ENCODE data around the gene SEMA3F. TPM values are rescaled to one million over a fixed set of nuclear protein-coding genes. Genes with fewer than 3 reads are reported as not detected.
A peak's percentile ranks its signal among the peaks of the same experiment; 100 is the strongest.
"Not testable (repeated sequence)": the region's sequence is repeated elsewhere in the genome, so short reads cannot be mapped to it uniquely, and the experiment has no call there.

Gene SEMA3F
- total RNA-seq, 1 donor from 2014 or later: 33.5 TPM

DNA sequence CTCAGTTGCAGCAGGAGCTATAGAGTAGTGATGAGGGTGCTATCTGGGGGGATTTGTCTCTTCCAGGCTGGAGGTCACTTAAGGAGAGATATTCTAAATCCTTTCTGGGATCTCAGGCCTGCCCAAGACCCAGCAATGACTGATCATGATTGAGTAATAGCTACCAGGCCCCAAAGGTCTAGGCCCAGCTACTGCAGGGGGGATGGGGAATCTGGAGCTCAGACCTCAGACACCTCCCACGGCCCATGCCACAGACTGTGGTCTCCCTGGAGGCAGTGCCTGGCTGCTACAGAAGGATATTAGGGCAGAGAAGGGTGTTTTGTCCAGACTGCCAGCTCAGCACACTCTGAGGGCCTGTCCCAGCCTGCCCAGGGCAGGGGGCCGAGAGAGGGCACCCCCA is 56.8 kb downstream of the SEMA3F start:
- peak; percentile 84 for DNase-seq (ENCODE audit: low read depth)

DNA sequence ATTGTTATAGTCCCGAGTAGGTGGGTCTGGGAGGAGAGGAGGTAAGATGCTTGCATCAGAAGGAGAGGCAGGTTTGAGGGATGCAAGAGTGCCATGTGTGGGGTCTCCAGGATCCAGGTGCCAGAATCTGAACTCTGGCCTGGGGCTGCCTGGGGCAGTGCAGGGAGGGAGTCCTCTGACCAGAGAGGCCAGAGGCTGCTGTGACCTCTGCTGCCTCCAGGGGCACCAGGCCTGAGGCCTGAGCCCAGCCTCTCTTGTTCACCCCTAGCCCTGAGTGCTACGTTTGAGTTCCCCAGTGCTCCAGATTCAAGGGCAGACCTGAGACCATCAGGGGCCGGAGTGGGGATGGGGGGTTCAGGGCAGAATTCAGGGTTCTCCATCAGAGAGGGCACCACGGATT is 57.4 kb downstream of the SEMA3F start:
- no peak for DNase-seq (ENCODE audit: low read depth)

DNA sequence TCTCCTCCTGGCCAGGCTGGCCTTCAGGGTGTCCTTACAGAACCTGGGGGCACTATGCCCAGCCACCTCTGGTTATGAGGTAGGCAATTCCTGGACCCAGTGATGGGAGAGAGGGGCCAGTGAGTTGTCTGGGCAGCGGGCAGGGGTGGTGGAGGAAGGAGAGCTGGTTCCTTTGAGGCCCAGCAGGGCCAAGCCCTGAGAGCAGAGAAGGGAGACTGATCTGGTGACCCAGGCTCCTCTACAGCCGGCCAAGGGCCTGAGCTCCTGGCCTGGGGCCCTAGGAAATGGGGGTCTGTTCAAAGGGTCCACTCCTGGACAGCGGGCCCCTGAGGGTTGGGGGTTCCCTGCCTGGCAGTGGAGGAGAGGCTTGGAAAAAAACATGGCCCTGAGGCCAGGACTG is 57.8 kb downstream of the SEMA3F start:
- DNase-seq (ENCODE audit: low read depth): no peak

DNA sequence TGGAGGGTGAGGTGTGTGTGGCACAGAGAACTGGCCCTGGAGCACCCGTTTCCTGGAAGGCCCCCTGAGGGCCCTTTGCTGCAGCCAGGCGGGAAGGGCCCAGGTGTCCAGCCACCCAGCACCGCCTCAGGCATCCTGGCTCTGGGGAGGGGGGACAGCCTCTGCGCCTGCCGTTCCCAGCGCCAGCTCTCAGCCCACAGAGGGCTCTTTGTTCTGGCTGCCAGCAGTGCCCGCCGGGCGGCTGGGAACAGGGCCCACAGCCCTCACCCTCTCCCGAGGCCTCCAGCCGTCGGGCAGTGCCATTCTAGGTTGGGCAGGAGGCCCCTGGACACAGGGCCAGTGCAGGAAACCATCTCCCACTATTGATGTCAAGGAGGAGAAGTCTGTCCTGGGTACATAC is 58.2 kb downstream of the SEMA3F start:
- DNase-seq (ENCODE audit: low read depth): no peak

DNA sequence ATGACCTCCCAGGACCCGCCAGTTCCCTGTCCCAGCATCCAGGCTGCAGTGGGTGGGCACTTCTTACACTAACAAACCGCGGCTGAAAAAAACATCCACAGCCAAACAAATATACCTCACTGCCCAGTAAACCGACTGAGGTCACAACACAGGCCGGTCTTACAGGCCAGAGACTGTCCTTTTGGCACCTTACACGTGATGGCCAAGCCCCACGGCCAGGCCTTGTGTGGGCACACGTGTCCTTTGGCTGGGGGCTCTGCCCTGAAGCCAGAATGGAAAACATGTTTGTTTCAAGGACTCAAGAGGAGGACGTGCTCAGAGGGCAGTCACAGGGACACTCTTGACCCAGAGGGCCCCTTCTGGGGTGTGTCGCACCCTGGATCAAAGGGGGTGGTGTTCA is 59.7 kb downstream of the SEMA3F start:
- no peak for DNase-seq (ENCODE audit: low read depth)

DNA sequence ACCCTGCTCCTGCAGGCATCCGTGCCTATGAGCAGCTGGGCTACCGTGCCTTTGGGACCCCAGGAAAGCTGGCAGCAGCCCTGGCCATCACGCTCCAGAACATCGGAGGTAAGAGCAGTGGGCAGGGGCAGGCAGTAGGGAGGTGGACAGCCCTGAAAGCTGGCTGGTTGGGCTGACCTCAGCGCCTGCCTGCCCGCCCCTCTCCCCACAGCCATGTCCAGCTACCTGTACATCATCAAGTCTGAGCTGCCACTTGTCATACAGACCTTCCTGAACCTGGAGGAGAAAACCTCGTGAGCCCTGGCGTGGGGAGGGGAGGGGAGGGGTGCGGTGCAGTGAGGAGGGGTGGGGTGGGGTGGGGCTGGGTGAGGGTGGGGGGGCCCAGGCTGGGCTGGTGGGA is 60.4 kb downstream of the SEMA3F start:
- DNase-seq (ENCODE audit: low read depth): no peak

DNA sequence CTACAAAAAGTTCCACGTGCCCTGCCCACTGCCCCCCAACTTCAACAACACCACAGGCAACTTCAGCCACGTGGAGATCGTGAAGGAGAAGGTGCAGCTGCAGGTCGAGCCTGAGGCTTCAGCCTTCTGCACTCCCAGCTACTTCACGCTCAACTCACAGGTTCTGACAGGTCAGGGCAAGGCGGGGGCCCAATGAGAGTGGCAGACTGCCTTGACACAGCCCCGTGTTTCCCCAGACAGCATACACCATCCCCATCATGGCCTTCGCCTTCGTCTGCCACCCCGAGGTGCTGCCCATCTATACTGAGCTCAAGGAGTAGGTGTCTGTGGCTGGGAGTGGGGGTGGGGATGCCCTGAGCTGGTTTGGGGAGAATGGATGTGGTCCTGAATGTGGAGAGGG is 62.6 kb downstream of the SEMA3F start:
- no peak for DNase-seq (ENCODE audit: low read depth)

DNA sequence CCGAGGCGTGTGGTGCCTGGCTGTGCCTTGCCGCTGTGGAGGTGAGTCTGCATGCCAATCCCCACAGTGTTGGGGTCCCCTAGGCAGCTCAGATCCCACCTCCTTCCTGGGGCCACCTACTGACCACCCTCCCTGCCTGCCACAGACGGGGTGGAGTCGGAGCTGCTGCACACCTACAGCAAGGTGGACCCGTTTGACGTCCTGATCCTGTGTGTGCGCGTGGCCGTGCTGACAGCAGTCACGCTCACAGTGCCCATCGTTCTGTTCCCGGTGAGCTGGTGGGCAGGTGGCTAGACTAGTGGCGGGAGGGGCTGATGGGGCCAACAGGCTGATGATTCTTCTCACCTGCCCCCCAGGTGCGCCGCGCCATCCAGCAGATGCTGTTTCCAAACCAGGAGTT is 63.3 kb downstream of the SEMA3F start:
- no peak for DNase-seq (ENCODE audit: low read depth)

DNA sequence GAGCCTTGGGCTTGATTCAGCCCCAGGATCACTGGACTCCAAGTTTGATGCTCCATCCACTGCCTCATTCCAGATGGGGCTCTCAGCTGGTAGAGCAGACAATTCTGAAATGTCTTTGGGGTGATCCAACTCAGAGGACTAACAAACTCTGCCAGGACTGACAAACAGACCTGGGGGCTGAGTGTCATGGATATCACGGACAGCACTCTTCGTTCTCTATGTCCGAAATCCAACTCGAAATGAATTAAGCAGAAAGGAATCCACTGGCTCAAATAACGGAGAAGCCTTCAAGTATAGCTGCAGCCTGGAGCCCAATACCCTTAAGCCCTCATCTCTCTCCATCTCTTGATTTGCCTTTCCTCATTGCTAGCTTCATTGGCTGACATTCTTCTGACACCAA is 64.2 kb downstream of the SEMA3F start:
- no peak for DNase-seq (ENCODE audit: low read depth)

DNA sequence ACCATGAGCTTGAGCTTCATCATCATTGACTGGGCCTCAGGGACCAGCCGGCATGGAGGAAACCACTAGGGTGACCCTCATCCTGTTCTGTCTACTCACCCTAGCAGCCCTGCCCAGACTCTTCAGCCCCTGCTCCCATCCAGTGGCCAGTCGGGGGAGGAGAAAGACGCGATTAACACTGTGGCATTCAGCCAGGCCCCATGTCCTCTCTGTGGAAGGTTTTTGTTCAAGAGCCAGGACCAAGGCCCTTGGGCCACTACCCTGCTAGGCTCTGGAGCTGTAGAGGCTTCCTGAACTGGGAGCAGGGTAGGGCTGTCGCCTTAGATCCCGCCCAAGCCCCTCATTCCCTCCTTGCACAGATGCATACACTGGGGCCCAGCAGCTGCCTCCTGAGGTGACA is 65.0 kb downstream of the SEMA3F start:
- no peak for DNase-seq (ENCODE audit: low read depth)

DNA sequence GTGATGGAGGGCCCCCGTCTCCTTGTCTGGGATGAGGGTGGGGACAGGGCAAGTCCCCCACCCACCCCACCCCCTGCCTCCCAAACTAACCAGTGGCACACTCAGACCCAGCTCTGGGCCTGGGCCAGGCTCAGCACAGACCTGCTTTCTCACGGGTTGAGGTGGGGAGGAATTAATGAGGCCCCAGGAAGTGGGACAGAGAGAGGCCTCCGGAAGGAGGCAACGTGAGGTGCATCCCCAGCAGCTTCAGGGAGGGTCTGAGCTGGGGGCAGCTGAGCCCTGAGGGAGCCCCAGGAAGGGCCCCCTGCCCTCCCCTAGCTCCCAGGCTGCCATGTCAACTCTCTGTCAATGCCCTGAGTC is 65.9 kb downstream of the SEMA3F start:
- DNase-seq (ENCODE audit: low read depth): no peak

DNA sequence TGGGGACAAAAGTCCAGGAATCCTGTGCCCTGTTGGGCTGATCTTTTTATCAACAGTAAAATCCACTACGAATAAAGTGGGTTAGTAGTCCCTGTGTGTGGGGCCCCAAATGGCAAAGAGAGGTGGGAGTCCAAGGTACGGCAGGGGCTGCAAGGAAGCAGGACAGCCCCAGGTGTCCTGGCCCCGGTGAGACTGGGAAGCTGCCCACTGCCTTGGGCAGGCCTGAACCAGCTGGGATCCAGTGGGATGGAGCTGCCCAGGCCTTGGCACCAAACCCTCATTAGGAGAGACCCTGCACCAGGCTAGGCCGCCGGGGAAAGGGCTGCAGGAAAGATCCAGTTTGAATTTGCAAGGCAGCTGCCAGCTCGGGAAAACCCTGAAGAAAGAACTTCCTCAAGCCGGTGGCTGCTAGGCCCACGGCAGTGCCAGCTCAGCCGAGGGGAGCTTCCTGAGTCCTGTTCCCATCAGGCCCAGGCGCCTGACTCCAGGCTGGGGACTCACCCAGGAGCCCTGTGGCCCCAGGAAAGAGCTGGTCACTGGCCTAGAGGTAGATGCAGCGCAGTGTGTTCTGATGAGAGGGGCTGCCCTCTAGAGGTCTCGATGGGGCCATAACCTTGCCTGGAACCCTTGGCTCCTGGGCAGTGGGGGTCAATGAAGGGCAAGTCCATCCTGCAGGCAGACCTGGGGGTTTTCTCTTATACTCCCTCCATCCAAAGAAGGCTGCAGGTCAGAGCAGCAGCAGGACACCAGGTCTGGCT is 66.5 kb downstream of the SEMA3F start:
- no peak for DNase-seq (ENCODE audit: low read depth)

DNA sequence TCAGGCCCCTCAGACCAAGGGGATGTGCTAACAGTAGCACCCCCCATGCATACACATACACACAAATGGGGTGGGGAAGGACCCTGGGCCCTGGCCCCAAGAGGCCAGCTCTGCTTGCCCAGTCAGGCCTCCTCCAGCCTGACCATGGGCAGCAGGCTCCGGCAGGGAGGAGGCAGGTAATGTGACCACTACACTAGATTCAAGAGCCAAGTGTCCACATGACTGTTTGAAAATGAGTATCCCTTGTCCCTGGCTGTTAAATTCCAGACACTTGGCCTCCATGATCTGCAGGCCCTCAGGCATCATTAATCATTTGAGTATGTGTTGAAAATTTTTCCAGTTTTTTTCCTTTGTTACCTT is 67.0 kb downstream of the SEMA3F start:
- DNase-seq (ENCODE audit: low read depth): no peak

DNA sequence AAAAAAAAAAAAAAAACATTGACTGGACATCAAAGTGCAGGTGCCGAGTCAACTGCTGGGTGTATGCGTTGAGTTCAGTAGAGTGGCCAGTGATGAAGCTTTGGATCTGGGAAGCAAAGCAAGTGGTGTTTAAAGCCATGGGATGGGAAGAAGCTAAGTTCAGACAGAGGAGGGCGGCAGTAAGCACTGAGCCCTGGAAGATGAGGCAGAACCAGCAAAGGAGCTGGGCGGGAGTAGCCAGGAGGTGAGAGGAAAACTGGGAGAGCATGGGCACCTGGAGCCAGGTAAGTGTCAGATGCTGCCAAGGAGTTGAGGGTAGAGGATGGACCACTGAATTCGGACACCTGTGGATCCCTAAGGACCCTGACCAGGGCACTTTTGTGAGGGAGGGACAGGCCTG is 69.5 kb downstream of the SEMA3F start:
- DNase-seq (ENCODE audit: low read depth): no peak

DNA sequence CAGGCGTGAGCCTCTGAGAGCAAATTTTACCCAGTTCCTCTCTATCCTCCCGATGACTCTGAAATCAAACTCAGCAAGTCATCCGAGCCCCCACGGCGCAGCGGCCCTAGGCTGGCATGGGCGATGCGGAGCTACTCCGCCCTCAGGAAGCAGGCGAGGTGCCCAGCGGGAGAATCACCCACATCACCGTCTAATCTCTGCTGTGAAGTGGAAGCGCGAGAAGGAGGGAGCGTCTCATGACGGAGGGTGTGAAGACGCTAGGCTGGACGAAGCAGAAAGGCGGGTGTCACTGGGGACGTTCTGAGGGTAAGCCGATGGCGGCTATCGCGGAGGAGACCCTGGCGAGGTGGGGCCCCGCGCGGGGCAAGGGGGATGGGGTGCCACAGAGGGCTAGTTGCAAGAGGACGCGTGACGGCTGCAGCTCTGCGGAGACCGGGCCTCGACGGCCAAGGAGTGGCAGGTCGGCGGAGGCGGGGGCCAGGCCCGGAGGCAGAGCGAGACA is 71.8 kb downstream of the SEMA3F start:
- no peak for DNase-seq (ENCODE audit: low read depth)

DNA sequence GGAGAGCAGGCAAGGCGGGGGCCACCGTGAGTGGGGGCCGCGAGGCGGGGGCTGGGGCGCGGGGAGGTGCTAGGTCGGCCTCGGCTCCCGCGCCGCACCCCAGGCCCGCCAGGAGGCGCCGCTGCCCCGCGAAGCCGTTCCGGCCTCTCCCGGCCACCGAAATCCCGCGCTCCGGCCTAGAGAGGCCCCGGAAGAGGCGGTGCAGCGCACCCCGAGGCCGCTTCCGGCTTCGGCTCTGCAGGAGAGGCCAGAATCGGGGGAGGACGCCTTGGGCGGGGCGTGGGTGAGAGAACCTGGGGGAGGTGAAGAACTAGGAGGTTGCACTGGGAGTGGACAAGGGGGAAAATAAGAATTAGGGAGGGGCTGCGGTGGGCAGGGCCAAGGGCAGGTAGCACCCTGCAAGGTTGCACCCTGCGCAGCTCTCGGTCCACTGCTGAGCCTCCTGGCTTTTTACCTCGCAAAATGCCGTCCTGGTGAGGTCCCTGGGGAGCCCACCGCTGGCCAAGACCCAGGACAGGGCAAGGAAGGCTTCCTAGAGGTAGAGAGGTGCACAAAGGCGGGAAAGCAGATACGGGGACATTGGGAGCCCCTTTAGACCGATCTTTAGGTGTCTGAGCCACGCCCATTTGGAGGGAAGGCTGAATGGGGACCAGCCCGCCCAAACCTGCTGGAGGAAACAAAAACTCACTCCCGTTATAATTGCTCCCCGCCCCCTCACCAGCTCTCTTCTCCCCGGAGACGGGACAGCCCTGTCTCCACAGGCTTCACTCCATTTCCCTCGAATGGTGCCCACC is 72.5 kb downstream of the SEMA3F start:
- DNase-seq (ENCODE audit: low read depth): peak; percentile 74

DNA sequence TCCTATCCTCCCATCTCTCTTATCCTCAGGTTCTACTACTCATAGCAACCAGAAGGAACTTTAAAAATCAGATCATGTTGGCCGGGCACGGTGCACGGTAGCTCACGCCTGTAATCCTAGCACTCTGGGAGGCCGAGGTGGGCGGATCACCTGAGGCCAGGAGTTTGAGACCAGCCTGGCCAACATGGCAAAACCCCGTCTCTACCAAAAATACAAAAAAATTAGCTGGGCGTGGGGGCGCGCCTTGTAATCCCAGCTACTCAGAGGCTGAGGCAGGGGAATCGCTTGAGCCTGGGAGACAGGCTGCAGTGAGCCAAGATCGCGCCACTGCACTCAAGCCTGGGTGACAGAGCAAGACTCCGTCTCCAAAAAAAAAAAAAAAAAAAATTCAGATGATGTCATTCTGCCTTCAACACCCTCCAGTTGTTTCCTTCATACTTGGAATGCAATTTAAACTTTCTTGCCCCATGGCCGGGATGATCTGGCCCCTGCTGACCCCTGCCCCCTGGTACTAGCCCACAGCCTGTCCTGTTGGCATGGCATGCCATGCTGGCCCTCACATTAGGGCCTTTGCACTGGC is 73.2 kb downstream of the SEMA3F start:
- DNase-seq (ENCODE audit: low read depth): not testable (repeated sequence)

DNA sequence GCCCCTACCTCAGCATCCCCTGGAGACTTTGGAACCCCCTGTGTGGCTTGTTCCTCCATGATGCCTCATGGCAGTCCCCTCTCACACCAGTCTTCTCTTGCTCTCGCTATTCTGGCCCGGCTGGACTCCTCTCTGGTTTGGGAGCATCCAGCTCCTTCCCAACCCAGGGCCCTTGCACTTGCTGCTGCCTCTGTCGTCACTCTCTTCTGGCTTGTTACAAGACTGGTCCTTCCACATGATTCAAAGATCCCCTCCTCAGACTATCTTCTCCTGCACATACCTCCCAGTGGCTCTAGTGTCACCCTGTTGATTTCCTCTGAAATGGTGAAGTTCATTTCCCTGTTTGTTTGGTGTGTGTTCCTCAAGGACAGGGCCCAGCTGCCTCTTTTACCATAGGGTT is 74.4 kb downstream of the SEMA3F start:
- no peak for DNase-seq (ENCODE audit: low read depth)

DNA sequence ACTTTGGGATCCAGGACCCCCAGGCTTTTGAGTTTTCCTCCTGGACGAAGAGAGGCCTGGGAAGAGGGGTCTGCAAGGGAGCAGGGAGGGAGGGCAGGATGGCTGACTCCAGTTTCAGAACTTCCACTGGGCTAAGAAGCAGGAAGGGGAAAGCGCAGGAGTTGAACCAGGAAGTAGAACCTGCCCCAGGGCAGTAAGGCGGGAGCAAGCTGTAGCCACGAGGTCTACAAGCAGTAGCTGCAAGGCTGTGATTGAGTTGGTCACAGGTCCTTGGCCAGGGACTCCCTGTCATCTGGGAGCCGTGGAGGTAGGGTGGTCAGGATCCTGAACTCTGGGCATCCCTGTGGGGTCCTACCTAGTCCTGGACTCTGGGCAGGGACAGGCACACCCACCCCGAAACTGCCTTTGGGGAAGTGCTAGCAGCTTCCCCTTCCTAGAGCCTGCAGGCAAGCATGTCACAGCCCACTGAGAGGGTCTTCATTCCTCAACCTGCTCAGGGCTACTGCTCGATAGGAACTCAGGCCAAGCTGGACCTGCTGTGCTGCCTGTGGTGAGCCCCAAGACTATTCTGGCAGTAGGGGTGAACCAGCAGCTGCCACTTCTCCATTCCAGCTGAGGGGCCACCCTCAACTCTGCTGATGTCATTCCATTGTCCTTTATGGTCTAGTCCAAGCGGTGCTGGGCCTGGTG is 75.1 kb downstream of the SEMA3F start:
- no peak for DNase-seq (ENCODE audit: low read depth)

DNA sequence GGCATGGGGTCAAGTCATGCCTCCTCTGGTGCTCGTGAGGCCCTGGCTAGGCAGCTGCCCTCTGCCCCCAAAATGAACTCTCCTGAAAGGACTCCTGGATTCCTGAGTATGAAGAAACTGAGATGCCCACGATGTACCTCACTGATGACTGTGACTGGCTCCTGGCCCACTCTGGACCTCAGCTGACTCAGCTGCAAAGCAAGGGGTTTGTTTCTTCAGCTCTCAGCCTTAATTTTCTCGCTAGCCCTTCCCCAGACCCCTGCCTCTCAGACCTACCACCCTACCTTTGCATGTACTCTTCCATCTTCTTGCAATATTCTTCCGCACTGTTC is 75.6 kb downstream of the SEMA3F start:
- DNase-seq (ENCODE audit: low read depth): no peak

DNA sequence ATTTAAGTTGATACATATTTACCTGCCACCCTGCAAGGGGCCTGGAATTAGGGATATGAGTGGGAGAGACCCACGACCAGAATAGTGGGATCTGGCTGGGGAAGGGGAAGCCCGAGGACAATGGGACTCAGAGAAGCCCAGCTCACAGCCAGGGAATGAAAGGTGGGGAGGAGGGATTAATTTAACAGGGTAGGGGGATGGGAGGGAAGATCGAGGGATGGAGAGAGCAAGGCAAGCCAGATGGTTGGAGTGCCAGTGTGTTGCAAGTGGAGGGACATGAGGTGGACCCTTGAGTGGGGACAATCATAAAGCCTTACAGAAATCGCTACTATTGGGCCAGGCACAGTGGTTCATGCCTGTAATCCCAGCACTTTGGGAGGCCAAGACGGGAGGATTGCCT is 76.5 kb downstream of the SEMA3F start:
- no peak for DNase-seq (ENCODE audit: low read depth)

DNA sequence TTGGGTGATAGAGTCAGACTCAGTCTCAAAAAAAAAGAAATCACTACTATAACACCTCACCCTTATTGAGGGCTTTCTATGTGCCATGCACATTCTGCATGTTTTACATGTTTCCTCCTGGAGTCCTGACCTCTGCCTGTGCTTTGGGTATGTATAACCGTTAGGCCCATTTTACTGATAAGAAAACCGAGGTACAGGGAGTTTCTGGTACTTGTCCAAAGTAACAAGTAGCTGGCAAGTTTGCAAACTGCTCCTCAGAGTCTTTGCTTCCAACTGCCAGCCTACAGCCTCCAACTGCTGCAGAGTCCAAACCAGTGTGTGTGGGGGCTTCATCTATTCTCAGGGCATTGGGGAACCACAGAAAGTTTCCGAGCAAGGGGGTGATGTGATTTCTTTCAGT is 77.2 kb downstream of the SEMA3F start:
- DNase-seq (ENCODE audit: low read depth): no peak

DNA sequence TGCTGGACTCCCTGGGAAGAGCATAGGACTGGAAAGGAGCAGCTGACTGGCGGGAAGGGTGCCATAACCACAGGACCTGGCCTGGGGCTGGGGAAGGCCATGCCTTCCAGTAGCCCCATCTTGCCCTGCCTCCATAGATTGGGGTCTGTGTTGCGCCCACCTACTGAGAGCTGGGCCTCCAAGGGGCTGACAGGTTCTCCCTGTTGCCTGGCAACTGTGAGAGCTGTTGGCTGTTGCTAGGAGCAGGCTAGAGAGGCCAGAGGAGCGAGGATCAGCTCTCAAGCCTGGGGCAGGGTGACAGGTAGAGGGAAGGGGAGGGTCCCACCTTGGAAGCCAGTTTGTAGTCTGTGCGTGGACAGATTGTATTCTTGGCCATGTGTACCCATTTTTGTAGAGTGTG is 78.1 kb downstream of the SEMA3F start:
- no peak for DNase-seq (ENCODE audit: low read depth)
